Progenitor cell of endocrine pancreas (in vitro differentiated cells): ENCODE results near the gene KMT2D. TPM values are rescaled to one million over a fixed set of nuclear protein-coding genes. Genes with fewer than 3 reads are reported as not detected.
"Not testable (repeated sequence)": the region's sequence is repeated elsewhere in the genome, so short reads cannot be mapped to it uniquely, and the experiment has no call there.

Experiments
- DNase-seq: peaks from one replicate; pipeline ENCODE4 v3.0.0; 2021; ENCODE audit warnings: low spot score; ENCODE audit not compliant: unreplicated experiment
- H3K27ac Mint-ChIP-seq: 2 replicates; pipeline ENCODE4 v1.8.0; 2021; ENCODE audit warnings: mild to moderate bottlenecking, moderate library complexity, mixed read lengths
- H3K27me3 Mint-ChIP-seq: 2 replicates; pipeline ENCODE4 v1.8.0; 2021; ENCODE audit warnings: mixed read lengths
- H3K36me3 Mint-ChIP-seq: 2 replicates; pipeline ENCODE4 v1.8.0; 2022; ENCODE audit warnings: mixed read lengths; ENCODE audit not compliant: insufficient read depth
- H3K4me1 Mint-ChIP-seq: 2 replicates; pipeline ENCODE4 v1.8.0; 2021; ENCODE audit warnings: low read depth, mixed read lengths
- H3K4me3 Mint-ChIP-seq: 2 replicates; pipeline ENCODE4 v1.8.0; 2021; ENCODE audit warnings: low read depth, mild to moderate bottlenecking, moderate library complexity, mixed read lengths
- H3K9me3 Mint-ChIP-seq: 2 replicates; pipeline ENCODE4 v1.8.0; 2021; ENCODE audit warnings: low read depth, mixed read lengths
- total RNA-seq: library from RNA; stranded (reverse); gene quantifications from 2 replicates; pipeline ENCODE4 v1.2.1, GENCODE V29; 2021
- TF ChIP-seq, protein P1 (sequence below): fragments of 200-600 bp; sonication (generic); IDR thresholded peaks from one replicate; pipeline ENCODE4 v1.5.0; 2021; ENCODE audit warnings: antibody characterized with exemption, mild to moderate bottlenecking; ENCODE audit not compliant: unreplicated experiment

The KMT2D gene
- total RNA-seq, 1 donor from 2014 or later: 132 TPM

- H3K9me3 Mint-ChIP-seq: no peaks in the 10 kb centered on the region
- TF ChIP-seq, protein P1, sequence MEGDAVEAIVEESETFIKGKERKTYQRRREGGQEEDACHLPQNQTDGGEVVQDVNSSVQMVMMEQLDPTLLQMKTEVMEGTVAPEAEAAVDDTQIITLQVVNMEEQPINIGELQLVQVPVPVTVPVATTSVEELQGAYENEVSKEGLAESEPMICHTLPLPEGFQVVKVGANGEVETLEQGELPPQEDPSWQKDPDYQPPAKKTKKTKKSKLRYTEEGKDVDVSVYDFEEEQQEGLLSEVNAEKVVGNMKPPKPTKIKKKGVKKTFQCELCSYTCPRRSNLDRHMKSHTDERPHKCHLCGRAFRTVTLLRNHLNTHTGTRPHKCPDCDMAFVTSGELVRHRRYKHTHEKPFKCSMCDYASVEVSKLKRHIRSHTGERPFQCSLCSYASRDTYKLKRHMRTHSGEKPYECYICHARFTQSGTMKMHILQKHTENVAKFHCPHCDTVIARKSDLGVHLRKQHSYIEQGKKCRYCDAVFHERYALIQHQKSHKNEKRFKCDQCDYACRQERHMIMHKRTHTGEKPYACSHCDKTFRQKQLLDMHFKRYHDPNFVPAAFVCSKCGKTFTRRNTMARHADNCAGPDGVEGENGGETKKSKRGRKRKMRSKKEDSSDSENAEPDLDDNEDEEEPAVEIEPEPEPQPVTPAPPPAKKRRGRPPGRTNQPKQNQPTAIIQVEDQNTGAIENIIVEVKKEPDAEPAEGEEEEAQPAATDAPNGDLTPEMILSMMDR: no peak
- H3K4me3 Mint-ChIP-seq: no peak overlapping the region
- DNase-seq: no peak
- no peaks in the 10 kb centered on the region for H3K36me3 Mint-ChIP-seq
- H3K4me1 Mint-ChIP-seq: peaks cover 11% of the 10 kb centered on the region
- no peak overlapping the region for H3K27ac Mint-ChIP-seq
- peaks cover 8% of the 10 kb centered on the region for H3K27me3 Mint-ChIP-seq
Observed at GRCh38 chr12:49066120-49066519, 5.5 kb upstream of the KMT2D start.

DNA sequence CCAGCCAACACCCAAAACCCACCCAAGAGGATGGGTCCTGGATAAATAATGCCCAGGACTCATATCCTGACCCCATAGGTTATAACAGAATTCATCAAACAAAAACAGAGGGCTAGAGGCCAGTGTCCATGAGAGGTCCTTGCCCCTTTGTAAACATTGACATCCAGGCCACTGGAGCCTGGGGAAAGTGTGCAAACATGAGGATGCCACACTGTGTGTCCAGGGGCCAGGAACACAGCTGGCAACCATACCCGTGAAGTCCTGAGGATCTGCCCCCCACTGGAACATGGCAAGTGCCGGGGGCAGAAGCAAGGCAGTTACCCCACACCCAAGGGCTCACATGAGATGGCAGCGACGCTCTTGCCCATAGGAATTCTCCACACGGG lies 4.2 kb upstream of the KMT2D start:
- DNase-seq: no peak
- Mint-ChIP-seq H3K36me3 (no peaks in the 10 kb centered on the region), H3K27ac (no peak overlapping the region), H3K4me3 (no peak overlapping the region), H3K9me3 (no peaks in the 10 kb centered on the region), H3K4me1 (peaks cover 10% of the 10 kb centered on the region), H3K27me3 (peaks cover 8% of the 10 kb centered on the region)
- TF ChIP-seq, protein P1: no peak

DNA sequence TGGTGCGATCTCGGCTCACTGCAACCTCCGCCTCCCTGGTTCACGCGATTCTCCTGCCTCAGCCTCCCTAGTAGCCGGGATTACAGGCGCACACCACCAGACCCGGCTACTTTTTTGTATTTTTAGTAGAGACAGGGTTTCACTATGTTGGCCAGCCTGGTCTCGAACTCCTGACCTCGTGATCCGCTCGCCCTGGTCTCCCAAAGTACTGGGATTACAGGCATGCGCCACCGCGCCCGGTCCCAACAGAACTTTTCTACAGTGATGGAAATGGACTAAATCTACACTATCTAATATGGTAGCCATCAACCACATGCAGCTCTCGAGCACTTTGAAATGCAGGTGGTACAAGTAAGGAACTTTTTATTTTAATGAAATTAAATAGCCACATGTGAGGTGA lies 1.3 kb upstream of the KMT2D start:
- not testable (repeated sequence) for H3K36me3 Mint-ChIP-seq, H3K27ac Mint-ChIP-seq, DNase-seq, H3K27me3 Mint-ChIP-seq, H3K9me3 Mint-ChIP-seq
- peaks cover 29% of the 10 kb centered on the region for H3K4me1 Mint-ChIP-seq
- H3K4me3 Mint-ChIP-seq: peak overlapping the region; percentile 96

DNA sequence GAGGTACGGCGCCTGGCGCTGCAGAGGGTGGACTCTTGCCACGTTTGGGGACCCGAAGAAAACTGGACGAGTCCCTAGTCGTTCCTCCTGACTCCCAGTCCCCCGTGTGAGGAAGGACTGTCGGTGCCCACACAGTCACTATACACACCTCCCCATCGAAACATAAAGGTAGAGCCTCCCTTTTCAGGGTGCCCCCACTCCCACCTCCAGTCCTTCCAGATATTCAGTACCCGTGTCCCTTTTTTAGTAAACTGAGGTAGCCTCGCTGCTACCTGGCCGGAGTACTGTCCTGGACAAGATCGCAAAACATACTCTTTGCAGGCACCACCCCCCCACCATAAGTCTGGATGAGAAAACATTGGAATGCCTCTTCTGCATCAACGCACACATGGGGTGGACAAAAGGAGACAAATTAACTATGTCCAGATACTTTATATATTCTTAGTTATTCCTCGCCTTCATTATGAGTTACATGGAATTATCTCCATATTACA lies 610 bp upstream of the KMT2D start:
- Mint-ChIP-seq H3K4me3 (peak overlapping the region; percentile 96), H3K27me3 (no peaks in the 10 kb centered on the region), H3K27ac (peak overlapping the region; percentile 100), H3K4me1 (peaks cover 37% of the 10 kb centered on the region), H3K36me3 (no peaks in the 10 kb centered on the region), H3K9me3 (no peaks in the 10 kb centered on the region)
- DNase-seq: no peak
- TF ChIP-seq, protein P1: no peak

GRCh38 chr12:49059299-49060171 lies 1.1 kb downstream of the KMT2D start:
- Mint-ChIP-seq H3K4me1 (peaks cover 45% of the 10 kb centered on the region), H3K9me3 (no peaks in the 10 kb centered on the region), H3K36me3 (peaks cover 6% of the 10 kb centered on the region), H3K4me3 (peak overlapping the region; percentile 96), H3K27ac (peak overlapping the region; percentile 97), H3K27me3 (no peaks in the 10 kb centered on the region)
- TF ChIP-seq, protein P1: no peak
- DNase-seq: peak; percentile 32

- H3K4me1 Mint-ChIP-seq: peaks cover 45% of the 10 kb centered on the region
- DNase-seq: no peak
- peak overlapping the region; percentile 96 for H3K4me3 Mint-ChIP-seq
- H3K9me3 Mint-ChIP-seq: no peaks in the 10 kb centered on the region
- H3K27ac Mint-ChIP-seq: peak overlapping the region; percentile 97
- H3K36me3 Mint-ChIP-seq: peaks cover 6% of the 10 kb centered on the region
- TF ChIP-seq, protein P1: no peak
- H3K27me3 Mint-ChIP-seq: no peaks in the 10 kb centered on the region
Observed at GRCh38 chr12:49059045-49059298, 1.6 kb downstream of the KMT2D start.
